Neuron (in vitro differentiated cells): ENCODE measurements around the gene UBQLN1.
"Not testable (repeated sequence)": the region's sequence is repeated elsewhere in the genome, so short reads cannot be mapped to it uniquely, and the experiment has no call there.

Experiments used
- H2AFZ ChIP-seq: one replicate; pipeline ENCODE4 v1.6.1; 2013; ENCODE audit warnings: low read depth, mild to moderate bottlenecking, inconsistent platforms, low read length, moderate library complexity
- H3K27me3 ChIP-seq: one replicate; pipeline ENCODE4 v1.6.1; 2013; ENCODE audit warnings: low read length; ENCODE audit not compliant: insufficient read depth
- H3K36me3 ChIP-seq: one replicate; pipeline ENCODE4 v1.6.1; 2013; ENCODE audit warnings: low read length; ENCODE audit not compliant: insufficient read depth
- H3K4me1 ChIP-seq: one replicate; pipeline ENCODE4 v1.6.1; 2013; ENCODE audit warnings: low read length; ENCODE audit not compliant: insufficient read depth
- H3K4me3 ChIP-seq: 2 replicates; pipeline ENCODE4 v1.5.1; 2013; ENCODE audit warnings: mild to moderate bottlenecking, low read length, moderate library complexity
- H3K9me3 ChIP-seq: one replicate; pipeline ENCODE4 v1.6.1; 2013; ENCODE audit warnings: low read length

Gene UBQLN1

DNA sequence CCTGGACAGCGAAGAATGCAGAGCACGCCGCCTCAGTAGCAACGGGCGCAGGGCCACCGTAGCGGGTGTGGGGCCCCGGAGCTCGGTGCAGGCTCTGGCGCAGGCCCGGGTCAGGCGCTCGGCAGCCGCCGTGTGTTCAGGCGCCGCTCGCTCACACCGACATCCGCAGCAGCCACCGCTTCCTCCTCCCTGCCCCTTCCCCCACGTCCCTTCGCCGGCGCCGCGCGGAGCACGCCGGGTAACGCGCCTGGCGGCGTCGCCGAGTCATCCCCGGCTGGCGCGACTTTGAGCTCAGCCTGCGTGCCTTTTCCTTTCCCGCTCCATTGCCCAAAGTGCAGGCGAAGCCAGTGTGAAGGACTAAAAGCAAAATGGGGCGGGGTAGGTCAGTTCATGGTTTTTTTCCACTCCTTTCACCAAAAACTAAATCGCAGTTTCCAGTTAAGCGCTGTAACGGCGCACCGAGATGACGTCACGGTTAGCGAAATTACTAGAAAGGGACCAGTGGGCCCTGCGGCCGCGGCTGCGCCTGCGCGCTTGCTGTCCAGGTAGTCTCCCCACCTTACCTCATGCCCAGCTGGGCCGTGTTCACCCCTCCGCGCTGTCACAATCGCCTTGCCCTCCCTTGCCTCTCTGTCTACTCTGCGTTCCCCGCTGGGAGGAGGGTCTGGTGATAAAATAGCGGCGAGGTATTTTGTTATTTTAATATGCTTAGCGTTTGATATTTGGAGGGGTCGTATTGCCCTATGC is at the start of gene UBQLN1:
Gene UBQLN1, minus strand, starts transcription at position 191 of the 747 bp plus-strand sequence. CDS start 279 bp downstream, outside the sequence.
- Histone ChIP-seq H2AFZ (peak within 1 kb of the TSS; percentile 88), H3K4me3 (peak within 1 kb of the TSS; percentile 75), H3K27me3 (no peaks in the 10 kb centered on the region), H3K4me1 (peaks cover 16% of the 10 kb centered on the region), H3K9me3 (no peaks in the 10 kb centered on the region), H3K36me3 (no peaks in the 10 kb centered on the region)

DNA sequence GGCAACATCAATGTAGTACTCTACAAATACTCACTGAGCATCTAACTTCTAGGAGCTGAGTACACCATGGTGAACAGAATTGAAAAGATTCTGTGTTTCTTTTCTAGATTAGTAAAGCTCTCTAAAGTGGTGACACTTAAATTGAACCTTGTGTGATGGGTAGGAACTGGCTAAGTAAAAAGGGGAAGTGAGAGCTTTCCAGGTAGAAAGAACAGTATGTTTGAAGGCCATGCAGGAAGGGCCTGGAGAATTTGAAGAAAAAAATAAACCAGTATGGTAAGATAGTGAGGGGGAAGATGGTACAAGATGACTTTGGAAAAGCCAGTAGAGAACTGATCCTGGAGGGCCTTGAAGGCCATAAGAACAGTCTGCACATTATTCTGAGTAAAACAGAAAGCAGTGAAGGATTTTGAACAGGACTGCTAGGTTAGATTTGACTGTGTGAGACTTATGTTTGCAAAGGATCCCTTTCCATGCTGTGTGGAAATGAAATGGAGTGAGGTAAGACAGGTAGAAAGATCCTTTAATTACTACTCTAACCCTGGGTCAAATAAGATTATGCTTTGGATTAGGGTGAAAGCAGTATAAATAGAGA is 46.7 kb upstream of the UBQLN1 start:
- peaks cover 3% of the 10 kb centered on the region for H3K36me3 ChIP-seq
- H3K4me3 ChIP-seq: no peak overlapping the region
- H2AFZ ChIP-seq: no peak overlapping the region
- H3K4me1 ChIP-seq: no peaks in the 10 kb centered on the region
- no peaks in the 10 kb centered on the region for H3K27me3 ChIP-seq
- no peaks in the 10 kb centered on the region for H3K9me3 ChIP-seq

DNA sequence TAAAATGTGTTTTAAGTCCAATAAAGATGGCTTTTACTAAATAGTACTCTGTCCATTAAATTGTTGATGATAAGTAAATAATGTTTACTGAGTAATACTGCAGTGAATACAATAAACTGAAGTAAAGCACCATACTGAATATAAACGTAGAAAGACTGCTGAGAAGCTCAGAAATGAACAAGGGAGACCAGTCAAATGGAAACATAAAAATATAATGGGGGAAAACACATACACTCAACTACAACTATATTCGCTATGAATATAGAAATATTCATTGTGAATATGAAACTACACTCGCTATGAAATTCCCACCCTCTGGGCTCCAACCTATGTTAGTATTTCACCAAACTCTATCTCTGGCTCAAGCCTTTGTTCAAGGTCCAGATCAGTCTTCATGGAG is 41.9 kb upstream of the UBQLN1 start:
- no peaks in the 10 kb centered on the region for H3K27me3 ChIP-seq
- H2AFZ ChIP-seq: no peak overlapping the region
- no peak overlapping the region for H3K4me3 ChIP-seq
- H3K4me1 ChIP-seq: no peaks in the 10 kb centered on the region
- peaks cover 3% of the 10 kb centered on the region for H3K36me3 ChIP-seq
- no peaks in the 10 kb centered on the region for H3K9me3 ChIP-seq

DNA sequence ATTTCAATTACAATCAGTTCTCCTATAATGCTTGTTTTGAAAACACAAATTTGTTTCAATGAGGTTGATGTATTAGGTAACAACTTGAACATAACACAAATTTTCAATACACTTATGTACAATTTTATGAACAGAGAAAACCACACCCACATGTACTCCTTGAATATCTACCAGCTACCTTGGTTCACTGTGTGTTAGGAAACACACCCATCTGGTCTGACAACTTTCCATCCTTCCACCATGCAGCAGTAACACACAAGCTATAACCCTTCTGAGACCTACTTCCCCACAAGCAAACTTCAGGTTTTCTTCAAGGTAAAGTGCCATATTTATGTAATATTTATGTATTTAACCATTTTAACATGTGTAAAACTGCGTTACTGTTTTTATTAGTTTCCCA is 36.4 kb upstream of the UBQLN1 start:
- H3K9me3 ChIP-seq: no peaks in the 10 kb centered on the region
- no peak overlapping the region for H3K4me3 ChIP-seq
- H3K36me3 ChIP-seq: no peaks in the 10 kb centered on the region
- no peak overlapping the region for H2AFZ ChIP-seq
- H3K27me3 ChIP-seq: no peaks in the 10 kb centered on the region
- H3K4me1 ChIP-seq: no peaks in the 10 kb centered on the region

DNA sequence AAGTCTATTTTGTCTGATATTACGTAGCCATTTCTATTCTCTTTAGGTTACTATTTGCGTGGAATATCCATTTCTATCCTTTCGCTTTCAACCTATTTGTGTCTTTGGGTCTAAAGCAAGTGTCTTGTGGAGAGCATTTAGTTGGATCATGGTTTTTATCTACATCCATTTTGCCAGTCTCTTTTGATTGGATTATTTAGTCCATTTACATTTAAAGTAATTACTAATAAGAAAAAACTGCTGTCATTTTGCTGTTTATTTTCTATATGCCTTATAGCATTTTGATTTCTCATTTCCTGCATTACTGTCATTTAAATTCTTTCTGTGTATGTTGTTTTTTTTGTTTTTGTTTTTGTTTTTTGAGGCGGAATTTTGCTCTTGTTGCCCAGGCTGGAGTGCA is 26.0 kb upstream of the UBQLN1 start:
- no peak overlapping the region for H2AFZ ChIP-seq
- H3K9me3 ChIP-seq: no peaks in the 10 kb centered on the region
- no peaks in the 10 kb centered on the region for H3K4me1 ChIP-seq
- H3K4me3 ChIP-seq: no peak overlapping the region
- no peaks in the 10 kb centered on the region for H3K36me3 ChIP-seq
- H3K27me3 ChIP-seq: no peaks in the 10 kb centered on the region

DNA sequence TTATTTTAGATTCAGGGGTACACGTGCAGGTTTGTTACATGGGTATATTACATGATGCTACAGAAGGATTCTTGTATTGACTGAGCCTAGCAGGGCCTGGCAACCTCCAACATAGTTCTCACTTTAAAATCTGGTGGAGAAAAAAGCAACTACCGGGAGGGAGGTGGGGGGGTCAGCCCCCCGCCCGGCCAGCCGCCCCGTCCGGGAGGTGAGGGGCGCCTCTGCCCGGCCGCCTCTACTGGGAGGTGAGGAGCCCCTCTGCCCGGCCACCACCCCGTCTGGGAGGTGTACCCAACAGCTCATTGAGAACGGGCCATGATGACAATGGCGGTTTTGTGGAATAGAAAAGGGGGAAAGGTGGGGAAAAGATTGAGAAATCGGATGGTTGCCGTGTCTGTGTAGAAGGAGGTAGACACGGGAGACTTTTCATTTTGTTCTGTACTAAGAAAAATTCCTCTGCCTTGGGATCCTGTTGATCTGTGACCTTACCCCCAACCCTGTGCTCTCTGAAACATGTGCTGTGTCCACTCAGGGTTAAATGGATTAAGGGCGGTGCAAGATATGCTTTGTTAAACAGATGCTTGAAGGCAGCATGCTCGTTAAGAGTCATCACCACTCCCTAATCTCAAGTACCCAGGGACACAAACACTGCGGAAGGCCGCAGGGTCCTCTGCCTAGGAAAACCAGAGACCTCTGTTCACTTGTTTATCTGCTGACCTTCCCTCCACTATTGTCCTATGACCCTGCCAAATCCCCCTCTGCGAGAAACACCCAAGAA is 21.0 kb upstream of the UBQLN1 start:
- not testable (repeated sequence) for H2AFZ ChIP-seq, H3K27me3 ChIP-seq, H3K36me3 ChIP-seq

DNA sequence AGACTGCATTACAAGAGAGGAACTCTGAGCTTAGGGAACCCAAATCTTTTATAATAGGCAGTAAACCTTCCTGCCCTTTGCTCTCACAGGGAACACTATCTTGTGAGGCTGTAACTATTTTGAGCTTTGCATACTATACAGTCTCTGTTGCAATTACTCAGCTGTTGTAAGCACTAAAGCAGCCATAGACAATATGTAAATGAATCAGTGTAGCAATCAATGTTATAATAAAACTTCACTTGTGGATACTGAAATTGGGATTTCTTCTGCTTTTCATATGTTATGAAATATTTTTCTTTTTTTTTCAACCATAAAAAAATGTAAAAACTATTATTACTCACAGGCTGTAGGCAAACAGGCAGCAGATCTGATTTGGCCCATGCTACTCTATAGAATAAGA is 16.7 kb upstream of the UBQLN1 start:
- Histone ChIP-seq H3K36me3 (no peaks in the 10 kb centered on the region), H3K27me3 (no peaks in the 10 kb centered on the region), H3K4me1 (no peaks in the 10 kb centered on the region), H2AFZ (no peak overlapping the region), H3K9me3 (no peaks in the 10 kb centered on the region), H3K4me3 (no peak overlapping the region)

More for the DNA sequence above, 21.0 kb upstream of the UBQLN1 start:
- not testable (repeated sequence) for H3K4me3 ChIP-seq, H3K9me3 ChIP-seq, H3K4me1 ChIP-seq

DNA sequence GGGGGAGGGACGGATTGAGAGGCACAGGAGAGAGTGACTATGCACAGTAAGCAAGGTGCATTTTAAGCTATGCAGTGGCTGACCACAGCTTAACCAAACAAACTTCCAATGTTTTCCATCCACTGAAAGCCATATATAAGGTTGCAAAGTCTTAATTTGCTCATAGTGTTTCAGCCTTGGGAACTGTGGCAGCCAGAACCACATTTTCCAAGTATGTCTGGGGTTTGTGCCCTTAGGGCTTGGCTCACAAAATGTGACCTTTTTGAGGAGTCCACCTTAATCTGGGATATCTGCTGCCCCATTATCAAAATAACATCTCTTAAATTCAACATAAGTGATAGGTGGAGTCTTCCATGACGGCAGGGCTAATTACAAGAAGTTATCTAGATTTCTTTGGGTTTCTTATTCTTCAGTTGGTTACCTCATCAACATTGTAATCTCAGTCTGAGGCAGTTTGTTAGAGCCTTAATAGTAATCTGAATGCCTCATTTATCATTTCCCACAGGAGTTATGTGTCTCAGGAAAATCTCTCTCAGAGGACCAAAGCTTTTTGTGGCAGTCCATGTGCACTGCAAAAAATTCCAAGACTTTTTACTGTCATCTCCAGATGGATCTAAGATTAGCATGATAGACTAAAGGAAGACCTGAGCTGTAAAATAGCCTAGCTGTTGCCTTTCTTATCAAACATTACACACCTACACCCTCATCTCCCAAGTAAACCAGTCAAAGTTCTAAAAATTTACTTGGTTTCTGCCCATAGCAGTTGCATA is 15.2 kb upstream of the UBQLN1 start:
- H3K27me3 ChIP-seq: no peaks in the 10 kb centered on the region
- H3K36me3 ChIP-seq: no peaks in the 10 kb centered on the region
- no peaks in the 10 kb centered on the region for H3K4me1 ChIP-seq
- H3K4me3 ChIP-seq: no peak overlapping the region
- H3K9me3 ChIP-seq: no peaks in the 10 kb centered on the region
- H2AFZ ChIP-seq: no peak overlapping the region

DNA sequence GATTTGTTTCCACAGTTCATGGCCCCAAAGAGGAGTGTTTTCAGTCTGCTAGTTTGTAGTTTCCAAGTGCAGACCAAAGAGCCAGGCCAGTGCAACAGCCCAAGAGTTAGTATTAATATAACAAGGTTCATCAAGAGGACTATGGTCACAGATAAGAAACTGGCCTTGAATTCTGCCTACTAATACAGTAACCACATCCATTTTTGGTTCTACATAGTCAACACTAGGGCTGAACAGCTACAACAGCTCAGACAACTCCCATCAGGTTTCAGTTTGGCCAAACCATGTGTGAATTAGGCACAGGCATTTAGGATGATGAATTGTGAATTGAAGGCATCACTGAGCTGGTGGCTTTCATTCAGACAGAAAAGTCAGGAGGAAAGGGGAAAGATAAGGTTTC is 13.8 kb upstream of the UBQLN1 start:
- Histone ChIP-seq H3K9me3 (no peaks in the 10 kb centered on the region), H3K4me3 (no peak overlapping the region), H3K4me1 (no peaks in the 10 kb centered on the region), H3K27me3 (no peaks in the 10 kb centered on the region), H2AFZ (no peak overlapping the region), H3K36me3 (no peaks in the 10 kb centered on the region)

DNA sequence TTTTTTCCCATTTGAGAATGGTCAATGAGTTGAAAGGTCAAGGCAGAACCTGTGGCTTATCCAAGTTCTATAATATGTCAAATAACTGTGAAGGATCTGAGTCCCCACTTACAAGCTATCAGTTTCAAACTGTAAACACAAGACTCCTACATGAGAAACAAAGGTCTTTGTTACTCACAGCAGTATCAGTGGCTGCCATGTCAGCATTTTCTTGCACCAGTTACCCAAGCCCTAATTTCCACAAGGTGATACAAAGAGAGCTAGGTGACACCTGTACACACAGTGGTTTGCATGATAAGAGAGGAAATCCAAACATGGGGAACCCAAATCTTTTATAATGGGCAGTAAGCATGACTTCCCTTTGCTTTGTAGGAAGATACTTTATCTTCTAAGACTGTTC is 8.0 kb upstream of the UBQLN1 start:
- Histone ChIP-seq H3K9me3 (no peaks in the 10 kb centered on the region), H3K36me3 (no peaks in the 10 kb centered on the region), H2AFZ (no peak overlapping the region), H3K4me1 (no peaks in the 10 kb centered on the region), H3K4me3 (no peak overlapping the region), H3K27me3 (no peaks in the 10 kb centered on the region)

DNA sequence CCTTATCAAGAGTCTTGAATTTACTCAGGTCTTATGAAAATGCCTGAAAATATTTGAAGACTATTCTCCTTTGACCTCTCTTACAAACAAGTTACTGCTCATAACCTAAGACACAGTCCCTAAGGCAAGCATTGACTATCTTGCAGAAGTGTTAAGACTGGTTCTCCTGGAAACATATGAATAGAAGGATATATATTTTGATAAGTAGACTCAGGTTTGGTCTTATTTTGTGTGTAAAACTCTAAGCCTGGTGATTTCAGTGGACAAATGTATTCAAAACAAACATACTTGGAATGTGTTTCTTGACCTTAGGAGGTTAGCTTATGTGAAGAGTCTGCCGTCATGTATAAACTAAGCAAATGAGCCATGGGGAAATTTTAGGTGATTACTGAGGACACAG is 7.5 kb upstream of the UBQLN1 start:
- Histone ChIP-seq H3K36me3 (no peaks in the 10 kb centered on the region), H3K4me1 (no peaks in the 10 kb centered on the region), H3K27me3 (no peaks in the 10 kb centered on the region), H3K9me3 (no peaks in the 10 kb centered on the region), H2AFZ (no peak overlapping the region), H3K4me3 (no peak overlapping the region)

DNA sequence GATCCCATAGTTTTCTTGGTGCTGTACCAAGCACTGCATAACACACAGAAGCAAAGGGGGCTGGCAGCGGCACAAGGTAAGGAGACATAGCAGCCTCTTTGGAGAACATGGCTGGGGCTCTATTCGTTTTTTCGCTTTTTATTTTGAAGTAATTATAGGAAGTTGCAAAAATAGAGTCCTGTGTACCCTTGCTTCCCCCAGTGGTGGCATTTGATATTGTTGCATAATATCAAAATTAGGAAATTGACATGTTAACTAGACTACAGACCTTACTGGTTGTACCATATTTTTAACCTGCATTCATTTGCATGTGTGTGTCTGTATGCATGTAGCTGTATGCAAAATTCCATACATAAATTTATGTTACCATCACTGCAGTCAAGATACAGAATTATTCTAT is 6.6 kb upstream of the UBQLN1 start:
- no peaks in the 10 kb centered on the region for H3K36me3 ChIP-seq
- H3K9me3 ChIP-seq: no peaks in the 10 kb centered on the region
- no peak overlapping the region for H3K4me3 ChIP-seq
- no peaks in the 10 kb centered on the region for H3K27me3 ChIP-seq
- no peaks in the 10 kb centered on the region for H3K4me1 ChIP-seq
- H2AFZ ChIP-seq: no peak overlapping the region
